GM23248 (cell line): ENCODE results near the gene WDR70. TPM values are rescaled to one million over a fixed set of nuclear protein-coding genes. Genes with fewer than 3 reads are reported as not detected.

ENCODE experiments used
- DNase-seq: peaks from one replicate; pipeline ENCODE4 v3.0.0-alpha.2; 2015
- H2AFZ ChIP-seq: fragments of 200-600 bp; sonication (generic); 2 replicates; pipeline ENCODE4 v1.6.1; 2016; ENCODE audit warnings: antibody characterized with exemption
- H3F3A ChIP-seq: fragments of 200-600 bp; sonication (generic); 2 replicates; pipeline ENCODE4 v1.6.1; 2016; ENCODE audit warnings: mild to moderate bottlenecking, antibody characterized with exemption, mixed run types; ENCODE audit not compliant: insufficient read depth
- H3K27ac ChIP-seq: fragments of 200-600 bp; sonication (generic); 2 replicates; pipeline ENCODE4 v1.5.1; 2016; ENCODE audit warnings: mild to moderate bottlenecking
- H3K27me3 ChIP-seq: fragments of 200-600 bp; sonication (generic); replicated peaks from 2 replicates; pipeline ENCODE4 v1.6.1; 2016; ENCODE audit warnings: mild to moderate bottlenecking; ENCODE audit not compliant: insufficient read depth
- H3K36me3 ChIP-seq: fragments of 200-600 bp; sonication (generic); 2 replicates; pipeline ENCODE4 v1.6.1; 2016; ENCODE audit warnings: low read depth, mild to moderate bottlenecking
- H3K4me1 ChIP-seq: fragments of 200-600 bp; sonication (generic); 2 replicates; pipeline ENCODE4 v1.6.1; 2016; ENCODE audit warnings: mild to moderate bottlenecking; ENCODE audit not compliant: insufficient read depth
- H3K4me2 ChIP-seq: fragments of 200-600 bp; sonication (generic); one replicate; pipeline ENCODE4 v1.6.1; 2016; ENCODE audit warnings: mild to moderate bottlenecking; ENCODE audit not compliant: unreplicated experiment
- H3K4me3 ChIP-seq: fragments of 200-600 bp; sonication (generic); 2 replicates; pipeline ENCODE4 v1.5.1; 2016; ENCODE audit warnings: mild to moderate bottlenecking
- H3K79me2 ChIP-seq: fragments of 200-600 bp; sonication (generic); 2 replicates; pipeline ENCODE4 v1.6.1; 2016; ENCODE audit warnings: mild to moderate bottlenecking; ENCODE audit not compliant: insufficient read depth
- H3K9ac ChIP-seq: fragments of 200-600 bp; sonication (generic); 2 replicates; pipeline ENCODE4 v1.6.1; 2016; ENCODE audit warnings: mild to moderate bottlenecking
- H3K9me2 ChIP-seq: fragments of 200-600 bp; sonication (generic); 2 replicates; pipeline ENCODE4 v1.6.1; 2016; ENCODE audit warnings: mixed run types, mild to moderate bottlenecking, moderate library complexity; ENCODE audit not compliant: insufficient read depth
- H3K9me3 ChIP-seq: fragments of 200-600 bp; sonication (generic); one replicate; pipeline ENCODE4 v1.6.1; 2017; ENCODE audit warnings: low read depth
- H4K20me1 ChIP-seq: fragments of 200-600 bp; sonication (generic); 2 replicates; pipeline ENCODE4 v1.6.0; 2016; ENCODE audit not compliant: insufficient read depth
- EZH2 ChIP-seq: fragments of 200-600 bp; sonication (generic); IDR thresholded peaks from 2 replicates; pipeline ENCODE4 v1.6.1; 2018; ENCODE audit warnings: antibody characterized with exemption, mild to moderate bottlenecking; ENCODE audit not compliant: insufficient read depth, poor library complexity, severe bottlenecking
- EZH2phosphoT487 ChIP-seq: fragments of 200-600 bp; sonication (generic); IDR thresholded peaks from 2 replicates; pipeline ENCODE4 v1.6.1; 2018; ENCODE audit warnings: antibody characterized with exemption, moderate library complexity, mild to moderate bottlenecking, low read depth; ENCODE audit not compliant: insufficient read depth
- WGBS, 2 experiments: methylation state at CpG; one replicate each; pipeline ENCODE4 v1.1.6; 2015 to 2017; ENCODE audit warnings: low lambda C conversion rate in 2 of 2, low coverage in 1 of 2; ENCODE audit errors: missing lambda C conversion rate in 2 of 2; 5-methylcytosine and 5-hydroxymethylcytosine counted together
- in situ Hi-C: fragments of 300-500 bp; cut with MboI; formaldehyde crosslinking; loops from 2 replicates; pipeline ENCODE4 v1.15.0; 2020
- polyA plus RNA-seq: library from polyadenylated mRNA; unstranded; fragments of >200 nt; fragmentation: Nextera tagmentation; extraction: Ambion mirVana; gene quantifications from 2 replicates; pipeline ENCODE4 v1.2.1, GENCODE V29; 2016
- total RNA-seq: library from RNA; depleted of rRNA; stranded (reverse); fragments of >200 nt; shearing (Covaris generic); gene quantifications from 2 replicates; pipeline ENCODE4 v1.2.3, GENCODE V29; 2014

Gene WDR70
- total and polyA plus RNA-seq, 2 experiments from 2014 or later: 20.8 to 24.9 TPM

DNA sequence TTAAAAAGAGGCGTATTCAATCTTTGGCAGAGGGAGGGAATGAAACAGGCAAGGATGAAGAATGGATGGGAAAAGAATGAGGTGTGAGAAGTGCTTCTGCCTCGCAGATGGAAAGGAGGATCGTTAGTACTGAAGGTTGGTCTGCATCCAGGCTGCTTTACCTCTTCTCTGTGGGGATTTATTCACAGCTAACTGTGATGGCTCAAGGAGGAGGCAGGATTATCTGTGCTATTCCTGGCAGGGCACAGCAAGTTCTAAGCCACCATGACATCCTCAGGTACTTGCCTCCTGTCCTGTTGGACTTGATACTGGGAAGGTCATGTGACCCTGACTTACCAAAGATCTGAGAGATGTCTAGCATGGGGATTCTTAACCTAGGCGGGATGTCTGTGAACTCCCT is 376.5 kb downstream of the WDR70 start:
- Histone ChIP-seq H3K4me3 (no peak overlapping the region), H3K4me2 (no peak overlapping the region), H3K9ac (no peak overlapping the region), H3K27ac (no peak overlapping the region), H4K20me1 (no peaks in the 10 kb centered on the region), H3K9me2 (no peaks in the 10 kb centered on the region), H3K36me3 (no peaks in the 10 kb centered on the region), H3K79me2 (no peaks in the 10 kb centered on the region), H3F3A (peaks cover 17% of the 10 kb centered on the region), H3K9me3 (no peaks in the 10 kb centered on the region), H3K4me1 (peaks cover 21% of the 10 kb centered on the region), H2AFZ (no peak overlapping the region), H3K27me3 (no peaks in the 10 kb centered on the region)
- DNase-seq: no peak
- TF ChIP-seq EZH2 (no peak), EZH2phosphoT487 (no peak)
- in situ Hi-C loops: no loop called here
- WGBS, 2 experiments: 96 to 97% methylated on average over 4 of the region's 4 CpGs

DNA sequence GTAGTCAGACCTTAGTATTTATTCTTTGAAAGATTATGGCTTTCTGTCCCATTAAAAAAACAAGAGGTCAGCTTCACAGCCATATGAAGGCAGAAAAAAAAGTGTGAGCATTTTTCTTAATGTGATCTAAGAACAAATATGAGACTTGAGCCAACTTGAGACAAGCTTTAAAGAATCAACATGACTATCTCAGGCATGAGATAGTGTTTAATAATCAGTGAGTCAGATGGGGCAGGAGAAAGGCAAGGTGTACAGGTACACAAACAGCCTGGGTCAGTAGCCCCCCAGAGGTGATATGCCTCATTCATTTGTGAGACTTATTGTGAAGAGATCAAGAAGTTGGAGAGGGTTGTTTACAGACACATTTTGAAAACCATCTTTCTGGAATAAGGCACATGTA is 377.1 kb downstream of the WDR70 start:
- Histone ChIP-seq H3K4me3 (no peak overlapping the region), H4K20me1 (no peaks in the 10 kb centered on the region), H3K27ac (no peak overlapping the region), H3K27me3 (no peaks in the 10 kb centered on the region), H3K9ac (no peak overlapping the region), H3K36me3 (no peaks in the 10 kb centered on the region), H3F3A (peaks cover 10% of the 10 kb centered on the region), H3K4me2 (no peak overlapping the region), H3K9me2 (no peaks in the 10 kb centered on the region), H3K9me3 (no peaks in the 10 kb centered on the region), H3K4me1 (peaks cover 16% of the 10 kb centered on the region), H3K79me2 (no peaks in the 10 kb centered on the region), H2AFZ (no peak overlapping the region)
- no peak for TF ChIP-seq EZH2
- no peak for TF ChIP-seq EZH2phosphoT487
- in situ Hi-C loops: no loop called here
- no peak for DNase-seq

DNA sequence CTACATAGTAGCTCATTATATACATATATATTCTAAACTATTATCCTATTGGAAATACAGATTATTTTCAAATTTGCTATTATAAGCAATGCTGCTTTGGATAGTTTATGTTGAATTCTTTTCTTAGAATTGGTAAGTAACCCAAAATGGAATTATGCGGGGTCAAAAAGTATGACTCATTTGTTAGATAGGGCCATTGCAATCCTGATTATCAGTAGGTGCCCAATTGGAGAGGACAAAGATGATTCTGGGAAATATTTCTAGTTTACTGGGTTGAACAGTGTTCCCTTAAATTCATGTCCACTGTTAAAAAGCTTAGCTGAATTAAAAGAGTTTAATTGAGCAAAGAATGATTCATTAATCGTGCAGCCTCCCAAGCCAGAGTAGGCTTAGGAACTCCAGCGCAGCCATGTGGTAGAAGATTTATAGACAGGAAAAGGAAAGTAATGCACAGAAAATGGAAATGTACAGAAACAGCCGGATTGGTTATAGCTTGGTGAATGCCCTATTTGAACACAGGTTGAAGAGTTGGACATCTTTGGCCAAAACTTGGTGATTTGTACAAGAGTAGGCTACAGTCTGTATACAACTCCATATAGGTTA is 379.0 kb downstream of the WDR70 start:
- in situ Hi-C loops: no loop called here
- Histone ChIP-seq H3K27me3 (no peaks in the 10 kb centered on the region), H2AFZ (no peak overlapping the region), H3K9ac (no peak overlapping the region), H3K4me2 (no peak overlapping the region), H3K9me3 (no peaks in the 10 kb centered on the region), H3K4me3 (no peak overlapping the region), H3K79me2 (no peaks in the 10 kb centered on the region), H4K20me1 (no peaks in the 10 kb centered on the region), H3K36me3 (no peaks in the 10 kb centered on the region), H3F3A (no peaks in the 10 kb centered on the region), H3K4me1 (no peaks in the 10 kb centered on the region), H3K9me2 (no peaks in the 10 kb centered on the region), H3K27ac (no peak overlapping the region)
- 97 to 100% methylated on average over 4 of the region's 4 CpGs for WGBS, 2 experiments
- peak; percentile 32 for DNase-seq
- TF ChIP-seq EZH2 (no peak), EZH2phosphoT487 (no peak)

GRCh38 chr5:37767251-37767650 is 388.1 kb downstream of the WDR70 start:
- DNase-seq: no peak
- in situ Hi-C loops: no loop called here
- no peaks in the 10 kb centered on the region for H4K20me1 ChIP-seq
- H3K36me3 ChIP-seq: no peaks in the 10 kb centered on the region
- no peak overlapping the region for H3K4me2 ChIP-seq
- H3K4me3 ChIP-seq: no peak overlapping the region
- H3K79me2 ChIP-seq: no peaks in the 10 kb centered on the region
- H2AFZ ChIP-seq: no peak overlapping the region
- no peaks in the 10 kb centered on the region for H3K9me3 ChIP-seq
- H3K9me2 ChIP-seq: no peaks in the 10 kb centered on the region
- no peak overlapping the region for H3K9ac ChIP-seq
- H3K27ac ChIP-seq: no peak overlapping the region
- H3F3A ChIP-seq: peaks cover 27% of the 10 kb centered on the region
- TF ChIP-seq EZH2: no peak
- no peak for TF ChIP-seq EZH2phosphoT487
- no peaks in the 10 kb centered on the region for H3K27me3 ChIP-seq
- WGBS, 2 experiments: 86 to 94% methylated on average over 3 of the region's 3 CpGs
- H3K4me1 ChIP-seq: peaks cover 28% of the 10 kb centered on the region

- Histone ChIP-seq H3K4me2 (no peak overlapping the region), H2AFZ (no peak overlapping the region), H4K20me1 (no peaks in the 10 kb centered on the region), H3K27ac (no peak overlapping the region), H3K9me2 (no peaks in the 10 kb centered on the region), H3F3A (peaks cover 34% of the 10 kb centered on the region), H3K9ac (no peak overlapping the region), H3K79me2 (no peaks in the 10 kb centered on the region), H3K9me3 (no peaks in the 10 kb centered on the region), H3K27me3 (no peaks in the 10 kb centered on the region), H3K36me3 (no peaks in the 10 kb centered on the region), H3K4me3 (no peak overlapping the region), H3K4me1 (peaks cover 35% of the 10 kb centered on the region)
- TF ChIP-seq EZH2phosphoT487 (no peak), EZH2 (no peak)
- DNase-seq: no peak
- 93 to 95% methylated on average over 4 of the region's 4 CpGs for WGBS, 2 experiments
- in situ Hi-C loops: no loop called here
Observed at GRCh38 chr5:37767961-37768360, 388.8 kb downstream of the WDR70 start.
